Activated CD8-positive, alpha-beta T cell treated with anti-CD3 and anti-CD28 coated beads for 36 hours (primary cell): ENCODE data around the gene PRPF40B. TPM values are rescaled to one million over a fixed set of nuclear protein-coding genes. Genes with fewer than 3 reads are reported as not detected.

Experiments used
- ATAC-seq: fragments of 200-7000 bp; cut with Tn5 transposase; one replicate; pipeline ENCODE4 v1.10.0; 2021; ENCODE audit warnings: mild to moderate bottlenecking, moderate library complexity
- CTCF ChIA-PET: fragments of 350-600 bp; sonication (Branson Sonifier 250); formaldehyde crosslinking; loops from one replicate; lab custom pipeline; 2021; ENCODE audit warnings: antibody characterized with exemption; lab: Charles Lee
- POLR2A ChIA-PET: fragments of 350-600 bp; sonication (Branson Sonifier 250); formaldehyde crosslinking; loops from one replicate; lab custom pipeline; 2021; ENCODE audit warnings: antibody characterized with exemption; lab: Charles Lee
- DNase-seq: peaks from one replicate; pipeline ENCODE4 v3.0.0-alpha.2; 2020
- H3K27ac Mint-ChIP-seq: one replicate; pipeline ENCODE4 v1.8.0; 2021; ENCODE audit warnings: mild to moderate bottlenecking, mixed read lengths
- H3K27me3 Mint-ChIP-seq: one replicate; pipeline ENCODE4 v1.8.0; 2021; ENCODE audit warnings: mixed read lengths
- H3K36me3 Mint-ChIP-seq: one replicate; pipeline ENCODE4 v1.8.0; 2021; ENCODE audit warnings: low read depth, mixed read lengths
- H3K4me1 Mint-ChIP-seq: one replicate; pipeline ENCODE4 v1.8.0; 2021; ENCODE audit warnings: low read depth, mixed read lengths
- H3K4me3 Mint-ChIP-seq: one replicate; pipeline ENCODE4 v1.8.0; 2021; ENCODE audit warnings: mild to moderate bottlenecking, moderate library complexity, mixed read lengths
- H3K9me3 Mint-ChIP-seq: one replicate; pipeline ENCODE4 v1.8.0; 2021; ENCODE audit warnings: mixed read lengths
- CTCF ChIP-seq: fragments of 200-600 bp; IDR thresholded peaks from one replicate; pipeline ENCODE4 v1.8.0; 2022; ENCODE audit warnings: antibody characterized with exemption, mild to moderate bottlenecking
- intact Hi-C: fragments of 100-400 bp; cut with micrococcal nuclease; formaldehyde crosslinking; loops from one replicate; pipeline ENCODE4 v1.10.0; 2022
- total RNA-seq, 2 experiments: library from RNA; stranded (reverse); gene quantifications; one replicate each; pipeline ENCODE4 v1.2.3, GENCODE V29; 2021

Gene PRPF40B
- total RNA-seq, 2 experiments from 2014 or later: 4.9 to 5.6 TPM

- no peak for TF ChIP-seq CTCF
- peak; percentile 10 for DNase-seq
- ChIA-PET POLR2A (interaction anchor here (1.2 to 2.7 kb wide), 2 partner anchors 7 to 11 kb away, joined by 3 to 11 read pairs; partner anchors contain the start of gene PRPF40B), CTCF (interaction anchor here (1.1 to 25.4 kb wide), 4 partner anchors 9 to 76 kb away, joined by 3 to 556 read pairs (median 39); partner anchors contain the start of genes FMNL3 and PRPF40B)
- H3K27me3 Mint-ChIP-seq: no peaks in the 10 kb centered on the region
- H3K9me3 Mint-ChIP-seq: no peaks in the 10 kb centered on the region
- intact Hi-C loops: no loop called here
- peaks cover 10% of the 10 kb centered on the region for H3K4me1 Mint-ChIP-seq
- H3K4me3 Mint-ChIP-seq: no peak overlapping the region
- ATAC-seq: no peak
- H3K27ac Mint-ChIP-seq: no peak overlapping the region
- no peaks in the 10 kb centered on the region for H3K36me3 Mint-ChIP-seq
Observed at GRCh38 chr12:49633703-49634345, 10.5 kb downstream of the PRPF40B start.

DNA sequence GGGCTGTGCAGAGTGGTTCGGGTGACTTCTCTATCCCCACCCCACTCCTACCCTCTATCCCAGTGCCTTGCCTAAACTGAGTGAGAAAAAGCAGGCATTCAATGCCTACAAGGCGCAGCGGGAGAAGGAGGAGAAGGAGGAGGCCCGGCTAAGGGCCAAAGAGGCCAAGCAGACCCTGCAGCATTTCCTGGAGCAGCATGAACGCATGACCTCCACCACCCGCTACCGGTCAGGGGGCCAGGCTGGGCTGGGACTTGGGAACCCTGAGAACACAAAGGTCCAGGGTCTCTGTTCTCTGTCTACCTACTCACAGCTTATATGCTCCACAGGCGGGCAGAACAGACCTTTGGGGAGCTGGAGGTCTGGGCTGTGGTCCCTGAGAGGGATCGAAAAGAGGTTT, 11.7 kb downstream of the PRPF40B start:
- no peak overlapping the region for H3K27ac Mint-ChIP-seq
- no peak overlapping the region for H3K4me3 Mint-ChIP-seq
- no peaks in the 10 kb centered on the region for H3K27me3 Mint-ChIP-seq
- ChIA-PET CTCF (interaction anchor here (0.9 to 25.4 kb wide), 9 partner anchors 10 to 143 kb away, joined by 3 to 556 read pairs (median 12); partner anchors contain the start of genes FMNL3, PRPF40B and TMBIM6), POLR2A (interaction anchor here (0.8 to 1.6 kb wide), 3 partner anchors 8 to 73 kb away, joined by 3 read pairs; no protein-coding TSS in a partner anchor)
- peaks cover 18% of the 10 kb centered on the region for H3K4me1 Mint-ChIP-seq
- no peaks in the 10 kb centered on the region for H3K36me3 Mint-ChIP-seq
- H3K9me3 Mint-ChIP-seq: no peaks in the 10 kb centered on the region
- ATAC-seq (no peak), DNase-seq (no peak)
- intact Hi-C loops: no loop called here
- no peak for TF ChIP-seq CTCF

- DNase-seq (no peak), ATAC-seq (no peak)
- no peak for TF ChIP-seq CTCF
- H3K9me3 Mint-ChIP-seq: no peaks in the 10 kb centered on the region
- POLR2A ChIA-PET: interaction anchor here (0.8 to 1.6 kb wide), 3 partner anchors 8 to 72 kb away, joined by 3 read pairs; no protein-coding TSS in a partner anchor
- H3K4me1 Mint-ChIP-seq: peaks cover 18% of the 10 kb centered on the region
- CTCF ChIA-PET: interaction anchor here (0.9 to 25.4 kb wide), 17 partner anchors 9 to 274 kb away, joined by 3 to 556 read pairs (median 9); partner anchors contain the start of genes FMNL3, PRPF40B and TMBIM6
- H3K27ac Mint-ChIP-seq: no peak overlapping the region
- no peak overlapping the region for H3K4me3 Mint-ChIP-seq
- intact Hi-C loops: no loop called here
- H3K36me3 Mint-ChIP-seq: no peaks in the 10 kb centered on the region
- no peaks in the 10 kb centered on the region for H3K27me3 Mint-ChIP-seq
Observed at GRCh38 chr12:49635656-49636055, 12.3 kb downstream of the PRPF40B start.

GRCh38 chr12:49636574-49636973, 13.2 kb downstream of the PRPF40B start:
- Mint-ChIP-seq H3K27me3 (no peaks in the 10 kb centered on the region), H3K27ac (no peak overlapping the region), H3K36me3 (no peaks in the 10 kb centered on the region), H3K9me3 (no peaks in the 10 kb centered on the region), H3K4me1 (peaks cover 18% of the 10 kb centered on the region), H3K4me3 (no peak overlapping the region)
- no peak for DNase-seq
- intact Hi-C loops: no loop called here
- ChIA-PET CTCF (interaction anchor here (0.6 to 25.4 kb wide), 30 partner anchors 9 to 289 kb away, joined by 3 to 556 read pairs (median 5); partner anchors contain the start of genes FMNL3, PRPF40B and TMBIM6), POLR2A (interaction anchor here (1.0 to 2.4 kb wide), 5 partner anchors 14 to 105 kb away, joined by 3 to 9 read pairs (median 3); partner anchors contain the start of genes PRPF40B and TMBIM6)
- no peak for ATAC-seq
- no peak for TF ChIP-seq CTCF
